Measurements from ENCODE around the gene CNKSR1.

The CNKSR1 gene

GRCh38 chr1:26184086-26184485 lies 6.8 kb downstream of the CNKSR1 start:
- no peak overlapping the region for H3K4me3 Mint-ChIP-seq
- H3K9me3 Mint-ChIP-seq = no peaks in the 10 kb centered on the region
- H3K36me3 Mint-ChIP-seq (ENCODE audit: low read depth) = no peaks in the 10 kb centered on the region
- peaks cover 3% of the 10 kb centered on the region for H3K4me1 Mint-ChIP-seq (ENCODE audit: low read depth)
- intact Hi-C loops (cut with micrococcal nuclease) = no loop called here
- H3K27me3 Mint-ChIP-seq = no peaks in the 10 kb centered on the region
- H3K27ac Mint-ChIP-seq = no peak overlapping the region

GRCh38 chr1:26184883-26185282 lies 7.6 kb downstream of the CNKSR1 start:
- Mint-ChIP-seq H3K27me3 (no peaks in the 10 kb centered on the region), H3K27ac (no peak overlapping the region), H3K4me3 (no peak overlapping the region), H3K4me1 (ENCODE audit: low read depth) (no peaks in the 10 kb centered on the region), H3K9me3 (no peaks in the 10 kb centered on the region), H3K36me3 (ENCODE audit: low read depth) (no peaks in the 10 kb centered on the region)
- intact Hi-C loops (cut with micrococcal nuclease) = no loop called here

- Mint-ChIP-seq H3K9me3 (no peaks in the 10 kb centered on the region), H3K27ac (no peak overlapping the region), H3K27me3 (peaks cover 6% of the 10 kb centered on the region), H3K4me3 (no peak overlapping the region), H3K36me3 (ENCODE audit: low read depth) (no peaks in the 10 kb centered on the region), H3K4me1 (ENCODE audit: low read depth) (no peaks in the 10 kb centered on the region)
- intact Hi-C loops (cut with micrococcal nuclease) = no loop called here
These were observed 10.6 kb downstream of the CNKSR1 start for GRCh38 chr1:26187882-26188281.

- intact Hi-C loops (cut with micrococcal nuclease) = no loop called here
- H3K36me3 Mint-ChIP-seq (ENCODE audit: low read depth) = no peaks in the 10 kb centered on the region
- H3K27me3 Mint-ChIP-seq = peaks cover 6% of the 10 kb centered on the region
- no peaks in the 10 kb centered on the region for H3K4me1 Mint-ChIP-seq (ENCODE audit: low read depth)
- H3K27ac Mint-ChIP-seq = no peak overlapping the region
- H3K9me3 Mint-ChIP-seq = no peaks in the 10 kb centered on the region
- H3K4me3 Mint-ChIP-seq = no peak overlapping the region
These were observed 11.2 kb downstream of the CNKSR1 start for GRCh38 chr1:26188477-26188876.

- Mint-ChIP-seq H3K27me3 (peaks cover 7% of the 10 kb centered on the region), H3K36me3 (ENCODE audit: low read depth) (no peaks in the 10 kb centered on the region), H3K4me3 (no peak overlapping the region), H3K27ac (peak overlapping the region; percentile 50), H3K9me3 (no peaks in the 10 kb centered on the region), H3K4me1 (ENCODE audit: low read depth) (no peaks in the 10 kb centered on the region)
- intact Hi-C loops (cut with micrococcal nuclease) = no loop called here
These were observed 12.0 kb downstream of the CNKSR1 start for GRCh38 chr1:26189331-26189730.

GRCh38 chr1:26189751-26190275 lies 12.5 kb downstream of the CNKSR1 start:
- H3K27me3 Mint-ChIP-seq = peaks cover 8% of the 10 kb centered on the region
- intact Hi-C loops (cut with micrococcal nuclease) = no loop called here
- no peaks in the 10 kb centered on the region for H3K36me3 Mint-ChIP-seq (ENCODE audit: low read depth)
- no peak overlapping the region for H3K4me3 Mint-ChIP-seq
- H3K27ac Mint-ChIP-seq = peak overlapping the region; percentile 50
- H3K4me1 Mint-ChIP-seq (ENCODE audit: low read depth) = no peaks in the 10 kb centered on the region
- H3K9me3 Mint-ChIP-seq = no peaks in the 10 kb centered on the region

GRCh38 chr1:26190373-26190987 lies 13.2 kb downstream of the CNKSR1 start, which contains the start of gene CATSPER4:
Gene CATSPER4, plus strand, starts transcription at chr1:26190602. Its CDS starts 26 bp downstream, at chr1:26190628.
- intact Hi-C loops (cut with micrococcal nuclease) = no loop called here
- no peak within 1 kb of the TSS for H3K4me3 Mint-ChIP-seq

GRCh38 chr1:26191739-26192138 lies 14.4 kb downstream of the CNKSR1 start:
- no peaks in the 10 kb centered on the region for H3K36me3 Mint-ChIP-seq (ENCODE audit: low read depth)
- peaks cover 10% of the 10 kb centered on the region for H3K27me3 Mint-ChIP-seq
- intact Hi-C loops (cut with micrococcal nuclease) = no loop called here
- no peak overlapping the region for H3K27ac Mint-ChIP-seq
- no peaks in the 10 kb centered on the region for H3K9me3 Mint-ChIP-seq
- H3K4me1 Mint-ChIP-seq (ENCODE audit: low read depth) = no peaks in the 10 kb centered on the region
- H3K4me3 Mint-ChIP-seq = no peak overlapping the region

More at GRCh38 chr1:26190373-26190987, 13.2 kb downstream of the CNKSR1 start, which contains the start of gene CATSPER4:
- no peaks in the 10 kb centered on the region for H3K4me1 Mint-ChIP-seq (ENCODE audit: low read depth)
- no peaks in the 10 kb centered on the region for H3K36me3 Mint-ChIP-seq (ENCODE audit: low read depth)
- peak within 1 kb of the TSS; percentile 50 for H3K27ac Mint-ChIP-seq
- H3K9me3 Mint-ChIP-seq = no peaks in the 10 kb centered on the region
- H3K27me3 Mint-ChIP-seq = peaks cover 9% of the 10 kb centered on the region

- Mint-ChIP-seq H3K4me3 (no peak overlapping the region), H3K27me3 (peaks cover 17% of the 10 kb centered on the region), H3K4me1 (ENCODE audit: low read depth) (peaks cover 3% of the 10 kb centered on the region), H3K36me3 (ENCODE audit: low read depth) (no peaks in the 10 kb centered on the region), H3K27ac (no peak overlapping the region), H3K9me3 (no peaks in the 10 kb centered on the region)
- intact Hi-C loops (cut with micrococcal nuclease) = no loop called here
These were observed 18.5 kb downstream of the CNKSR1 start for GRCh38 chr1:26195805-26196204.

- no peaks in the 10 kb centered on the region for H3K36me3 Mint-ChIP-seq (ENCODE audit: low read depth)
- H3K27ac Mint-ChIP-seq = no peak overlapping the region
- peaks cover 19% of the 10 kb centered on the region for H3K27me3 Mint-ChIP-seq
- intact Hi-C loops (cut with micrococcal nuclease) = no loop called here
- no peaks in the 10 kb centered on the region for H3K9me3 Mint-ChIP-seq
- H3K4me3 Mint-ChIP-seq = no peak overlapping the region
- peaks cover 18% of the 10 kb centered on the region for H3K4me1 Mint-ChIP-seq (ENCODE audit: low read depth)
These were observed 20.0 kb downstream of the CNKSR1 start for GRCh38 chr1:26197301-26197700.

GRCh38 chr1:26197813-26198212 lies 20.5 kb downstream of the CNKSR1 start:
- H3K27me3 Mint-ChIP-seq = peaks cover 22% of the 10 kb centered on the region
- no peaks in the 10 kb centered on the region for H3K9me3 Mint-ChIP-seq
- no peak overlapping the region for H3K4me3 Mint-ChIP-seq
- no peaks in the 10 kb centered on the region for H3K36me3 Mint-ChIP-seq (ENCODE audit: low read depth)
- H3K27ac Mint-ChIP-seq = no peak overlapping the region
- intact Hi-C loops (cut with micrococcal nuclease) = no loop called here
- H3K4me1 Mint-ChIP-seq (ENCODE audit: low read depth) = peaks cover 19% of the 10 kb centered on the region

GRCh38 chr1:26200413-26200812 lies 23.1 kb downstream of the CNKSR1 start:
- peaks cover 24% of the 10 kb centered on the region for H3K4me1 Mint-ChIP-seq (ENCODE audit: low read depth)
- no peak overlapping the region for H3K27ac Mint-ChIP-seq
- H3K27me3 Mint-ChIP-seq = peaks cover 21% of the 10 kb centered on the region
- intact Hi-C loops (cut with micrococcal nuclease) = no loop called here
- H3K36me3 Mint-ChIP-seq (ENCODE audit: low read depth) = no peaks in the 10 kb centered on the region
- H3K4me3 Mint-ChIP-seq = no peak overlapping the region
- H3K9me3 Mint-ChIP-seq = no peaks in the 10 kb centered on the region

GRCh38 chr1:26203642-26204318 lies 26.5 kb downstream of the CNKSR1 start:
- Mint-ChIP-seq H3K36me3 (ENCODE audit: low read depth) (no peaks in the 10 kb centered on the region), H3K4me3 (no peak overlapping the region), H3K9me3 (no peaks in the 10 kb centered on the region), H3K27me3 (peaks cover 18% of the 10 kb centered on the region), H3K27ac (no peak overlapping the region), H3K4me1 (ENCODE audit: low read depth) (peaks cover 24% of the 10 kb centered on the region)
- intact Hi-C loops (cut with micrococcal nuclease) = no loop called here

- Mint-ChIP-seq H3K27ac (no peak overlapping the region), H3K4me1 (ENCODE audit: low read depth) (no peaks in the 10 kb centered on the region), H3K27me3 (peaks cover 7% of the 10 kb centered on the region), H3K36me3 (ENCODE audit: low read depth) (no peaks in the 10 kb centered on the region), H3K9me3 (no peaks in the 10 kb centered on the region), H3K4me3 (no peak overlapping the region)
- intact Hi-C loops (cut with micrococcal nuclease) = no loop called here
These were observed 33.0 kb downstream of the CNKSR1 start for GRCh38 chr1:26210147-26210870.
